HCT116 (cell line): ENCODE results near the gene ABR. TPM values are rescaled to one million over a fixed set of nuclear protein-coding genes. Genes with fewer than 3 reads are reported as not detected.
A peak's percentile ranks its signal among the peaks of the same experiment; 100 is the strongest.

ENCODE experiments used
- EGR1 ChIP-seq: IDR thresholded peaks from 2 replicates; pipeline ENCODE4 v1.6.1; 2012; ENCODE audit warnings: low read depth
- EZH2phosphoT487 ChIP-seq: fragments of 200-600 bp; IDR thresholded peaks from 2 replicates; pipeline ENCODE4 v1.6.1; 2018; ENCODE audit warnings: antibody characterized with exemption, borderline replicate concordance
- JUND ChIP-seq: IDR thresholded peaks from 2 replicates; pipeline ENCODE4 v1.6.1; 2012
- MAX ChIP-seq: IDR thresholded peaks from 2 replicates; pipeline ENCODE4 v1.6.1; 2012
- POLR2A ChIP-seq: IDR thresholded peaks from 2 replicates; pipeline ENCODE4 v1.7.0; 2011; ENCODE audit warnings: borderline replicate concordance; ENCODE audit not compliant: insufficient read depth, insufficient read length; ENCODE audit errors: extremely low read depth
- POLR2AphosphoS5 ChIP-seq: IDR thresholded peaks from 2 replicates; pipeline ENCODE4 v1.6.1; 2011; ENCODE audit warnings: mild to moderate bottlenecking, low read depth, low read length, moderate library complexity
- REST ChIP-seq: IDR thresholded peaks from 2 replicates; pipeline ENCODE4 v1.6.1; 2012; ENCODE audit warnings: low read depth
- SIN3A ChIP-seq: IDR thresholded peaks from 2 replicates; pipeline ENCODE4 v1.6.1; 2012; ENCODE audit warnings: low read depth
- SP1 ChIP-seq: IDR thresholded peaks from 2 replicates; pipeline ENCODE4 v1.6.1; 2012; ENCODE audit warnings: low read depth
- SRF ChIP-seq: IDR thresholded peaks from 2 replicates; pipeline ENCODE4 v1.6.1; 2012; ENCODE audit warnings: low read depth
- TCF7L2 ChIP-seq: IDR thresholded peaks from 2 replicates; pipeline ENCODE4 v1.7.0; 2011; ENCODE audit warnings: borderline replicate concordance, inconsistent platforms; ENCODE audit not compliant: insufficient read depth, insufficient read length; ENCODE audit errors: extremely low read depth
- ZBTB33 ChIP-seq: IDR thresholded peaks from 2 replicates; pipeline ENCODE4 v1.6.1; 2011; ENCODE audit warnings: mild to moderate bottlenecking, low read length, moderate library complexity; ENCODE audit not compliant: insufficient replicate concordance; ENCODE audit errors: extremely low read depth
- ZNF274 ChIP-seq: fragments of 200-500 bp; sonication (Bioruptor generic); IDR thresholded peaks from 2 replicates; pipeline ENCODE4 v1.6.1; 2014; ENCODE audit warnings: mild to moderate bottlenecking, low read depth, low read length, inconsistent platforms
- total RNA-seq: library from RNA; stranded (reverse); gene quantifications from one replicate; pipeline ENCODE4 v1.2.1, GENCODE V29; 2021; ENCODE audit not compliant: unreplicated experiment

ABR gene
- total RNA-seq, 1 experiment from 2014 or later, result 58.5 TPM

- TF ChIP-seq REST (no peak), POLR2A (no peak), ZNF274 (no peak), TCF7L2 (no peak), SP1 (no peak), JUND (no peak), MAX (peak; percentile 59), ZBTB33 (no peak), SRF (no peak), EZH2phosphoT487 (no peak), EGR1 (no peak), POLR2AphosphoS5 (no peak; the same call in 1 of the 2 replicates), SIN3A (peak; percentile 73; the same call in 1 of the 2 replicates)
- TF ChIP-seq, all 23 proteins: peak for 4
Measured at GRCh38 chr17:1108765-1109605, 70.8 kb downstream of the ABR start (continued).
